Measurements from ENCODE around the gene THBS3. TPM values are rescaled to one million over a fixed set of nuclear protein-coding genes. Genes with fewer than 3 reads are reported as not detected.

Gene THBS3
- total and polyA plus RNA-seq, 5 donors, result 16.5 to 33.4 (median 19.6) TPM

- 20% methylated on average over 13 of the region's 13 CpGs for WGBS
- peaks cover 5% of the 10 kb centered on the region for H3K4me1 ChIP-seq (ENCODE audit: control insufficient read depth, insufficient read depth, low read length)
- intact Hi-C loops (cut with DNase I), result no loop called here
Measured at GRCh38 chr1:155206891-155207805, 549 bp downstream of the THBS3 start.

GRCh38 chr1:155205969-155206593 lies 1.6 kb downstream of the THBS3 start:
- WGBS, result 57% methylated on average over 9 of the region's 9 CpGs
- Histone ChIP-seq H3K4me3 (ENCODE audit: low read length) (no peak overlapping the region), H3K9me3 (ENCODE audit: control insufficient read depth, low read length) (no peaks in the 10 kb centered on the region), H3K4me1 (ENCODE audit: control insufficient read depth, insufficient read depth, low read length) (peaks cover 5% of the 10 kb centered on the region), H3K27ac (ENCODE audit: low read length) (no peak overlapping the region), H3K27me3 (ENCODE audit: control insufficient read depth, insufficient read depth) (no peaks in the 10 kb centered on the region)
- ATAC-seq, result no peak
- DNase-seq, result no peak
- intact Hi-C loops (cut with DNase I), result no loop called here

More at GRCh38 chr1:155206891-155207805, 549 bp downstream of the THBS3 start:
- ATAC-seq (peak; percentile 10 to 27), DNase-seq (peak; percentile 86 to 95 (median 91))
- no peaks in the 10 kb centered on the region for H3K9me3 ChIP-seq (ENCODE audit: control insufficient read depth, low read length)
- no peaks in the 10 kb centered on the region for H3K27me3 ChIP-seq (ENCODE audit: control insufficient read depth, insufficient read depth)
- peak overlapping the region; percentile 88 for H3K4me3 ChIP-seq (ENCODE audit: low read length)
- peak overlapping the region; percentile 98 for H3K27ac ChIP-seq (ENCODE audit: low read length)

- Histone ChIP-seq H3K9me3 (ENCODE audit: control insufficient read depth, low read length) (no peaks in the 10 kb centered on the region), H3K27me3 (ENCODE audit: control insufficient read depth, insufficient read depth) (no peaks in the 10 kb centered on the region), H3K4me1 (ENCODE audit: control insufficient read depth, insufficient read depth, low read length) (peaks cover 5% of the 10 kb centered on the region), H3K27ac (ENCODE audit: low read length) (no peak overlapping the region), H3K4me3 (ENCODE audit: low read length) (no peak overlapping the region)
- intact Hi-C loops (cut with DNase I), result no loop called here
- ATAC-seq (no peak), DNase-seq (no peak)
- WGBS, result 93% methylated on average over 14 of the region's 14 CpGs
Measured at GRCh38 chr1:155205035-155205434, 2.7 kb downstream of the THBS3 start.

- WGBS, result 90% methylated on average over 19 of the region's 19 CpGs
- H3K27ac ChIP-seq (ENCODE audit: low read length), result no peak overlapping the region
- intact Hi-C loops (cut with DNase I), result no loop called here
- H3K9me3 ChIP-seq (ENCODE audit: control insufficient read depth, low read length), result no peaks in the 10 kb centered on the region
- H3K4me1 ChIP-seq (ENCODE audit: control insufficient read depth, insufficient read depth, low read length), result peaks cover 3% of the 10 kb centered on the region
- H3K4me3 ChIP-seq (ENCODE audit: low read length), result no peak overlapping the region
- ATAC-seq (no peak), DNase-seq (no peak)
- H3K27me3 ChIP-seq (ENCODE audit: control insufficient read depth, insufficient read depth), result no peaks in the 10 kb centered on the region
Measured at GRCh38 chr1:155202731-155203515, 4.8 kb downstream of the THBS3 start.

- no peak overlapping the region for H3K4me3 ChIP-seq (ENCODE audit: low read length)
- DNase-seq (no peak), ATAC-seq (no peak)
- intact Hi-C loops (cut with DNase I), result no loop called here
- no peaks in the 10 kb centered on the region for H3K27me3 ChIP-seq (ENCODE audit: control insufficient read depth, insufficient read depth)
- H3K4me1 ChIP-seq (ENCODE audit: control insufficient read depth, insufficient read depth, low read length), result peaks cover 3% of the 10 kb centered on the region
- no peak overlapping the region for H3K27ac ChIP-seq (ENCODE audit: low read length)
- no peaks in the 10 kb centered on the region for H3K9me3 ChIP-seq (ENCODE audit: control insufficient read depth, low read length)
- WGBS, result 95% methylated on average over 7 of the region's 7 CpGs
Measured at GRCh38 chr1:155202198-155202597, 5.5 kb downstream of the THBS3 start.

GRCh38 chr1:155200920-155201319 lies 6.8 kb downstream of the THBS3 start:
- DNase-seq (no peak), ATAC-seq (no peak)
- H3K27me3 ChIP-seq (ENCODE audit: control insufficient read depth, insufficient read depth), result no peaks in the 10 kb centered on the region
- H3K4me3 ChIP-seq (ENCODE audit: low read length), result no peak overlapping the region
- H3K9me3 ChIP-seq (ENCODE audit: control insufficient read depth, low read length), result no peaks in the 10 kb centered on the region
- WGBS, result 89% methylated on average over 5 of the region's 5 CpGs
- no peak overlapping the region for H3K27ac ChIP-seq (ENCODE audit: low read length)
- intact Hi-C loops (cut with DNase I), result no loop called here
- no peaks in the 10 kb centered on the region for H3K4me1 ChIP-seq (ENCODE audit: control insufficient read depth, insufficient read depth, low read length)

- WGBS, result 89% methylated on average over 4 of the region's 4 CpGs
- ATAC-seq, result no peak
- intact Hi-C loops (cut with DNase I), result no loop called here
Measured at GRCh38 chr1:155199792-155200191, 7.9 kb downstream of the THBS3 start.

GRCh38 chr1:155198547-155198906 lies 9.2 kb downstream of the THBS3 start:
- Histone ChIP-seq H3K4me3 (ENCODE audit: low read length) (no peak overlapping the region), H3K9me3 (ENCODE audit: control insufficient read depth, low read length) (no peaks in the 10 kb centered on the region), H3K27me3 (ENCODE audit: control insufficient read depth, insufficient read depth) (no peaks in the 10 kb centered on the region), H3K4me1 (ENCODE audit: control insufficient read depth, insufficient read depth, low read length) (peaks cover 3% of the 10 kb centered on the region), H3K27ac (ENCODE audit: low read length) (no peak overlapping the region)
- DNase-seq, result no peak
- intact Hi-C loops (cut with DNase I), result no loop called here
- WGBS, result 94% methylated on average over 3 of the region's 3 CpGs
- ATAC-seq, result no peak

More at GRCh38 chr1:155199792-155200191, 7.9 kb downstream of the THBS3 start:
- no peak overlapping the region for H3K27ac ChIP-seq (ENCODE audit: low read length)
- DNase-seq, result no peak
- H3K4me3 ChIP-seq (ENCODE audit: low read length), result no peak overlapping the region
- no peaks in the 10 kb centered on the region for H3K4me1 ChIP-seq (ENCODE audit: control insufficient read depth, insufficient read depth, low read length)
- no peaks in the 10 kb centered on the region for H3K27me3 ChIP-seq (ENCODE audit: control insufficient read depth, insufficient read depth)
- H3K9me3 ChIP-seq (ENCODE audit: control insufficient read depth, low read length), result no peaks in the 10 kb centered on the region

- Histone ChIP-seq H3K4me1 (ENCODE audit: control insufficient read depth, insufficient read depth, low read length) (peaks cover 3% of the 10 kb centered on the region), H3K27ac (ENCODE audit: low read length) (no peak overlapping the region), H3K9me3 (ENCODE audit: control insufficient read depth, low read length) (no peaks in the 10 kb centered on the region), H3K27me3 (ENCODE audit: control insufficient read depth, insufficient read depth) (no peaks in the 10 kb centered on the region), H3K4me3 (ENCODE audit: low read length) (no peak overlapping the region)
- ATAC-seq (no peak), DNase-seq (no peak)
- 89% methylated on average over 15 of the region's 15 CpGs for WGBS
- intact Hi-C loops (cut with DNase I), result no loop called here
Measured at GRCh38 chr1:155197901-155198546, 9.7 kb downstream of the THBS3 start.

GRCh38 chr1:155196893-155197638 lies 10.6 kb downstream of the THBS3 start:
- no peak overlapping the region for H3K27ac ChIP-seq (ENCODE audit: low read length)
- ATAC-seq, result no peak
- DNase-seq, result peak; percentile 71 to 78 (median 73)
- peaks cover 3% of the 10 kb centered on the region for H3K4me1 ChIP-seq (ENCODE audit: control insufficient read depth, insufficient read depth, low read length)
- no peaks in the 10 kb centered on the region for H3K27me3 ChIP-seq (ENCODE audit: control insufficient read depth, insufficient read depth)
- H3K9me3 ChIP-seq (ENCODE audit: control insufficient read depth, low read length), result no peaks in the 10 kb centered on the region
- no peak overlapping the region for H3K4me3 ChIP-seq (ENCODE audit: low read length)
- intact Hi-C loops (cut with DNase I), result no loop called here
- WGBS, result 89% methylated on average over 20 of the region's 20 CpGs

All from right cardiac atrium (tissue), 5 donors.